T-cell (primary cell): ENCODE measurements around the gene TFDP2. TPM values are rescaled to one million over a fixed set of nuclear protein-coding genes. Genes with fewer than 3 reads are reported as not detected.
"Not testable (repeated sequence)": the region's sequence is repeated elsewhere in the genome, so short reads cannot be mapped to it uniquely, and the experiment has no call there.

Experiments
- ATAC-seq, 4 experiments: fragments of 200-7000 bp in 3 of 4; fragments of 150-1000 bp in 1 of 4; cut with Tn5 transposase; replicated peaks in 1 of 4; 1 replicate in 3 of 4; 2 replicates in 1 of 4; pipeline ENCODE4 v1.10.0; 2021; ENCODE audit warnings: moderate library complexity in 3 of 4, mild to moderate bottlenecking in 2 of 4, moderate number of reproducible peaks in 1 of 4
- CTCF ChIA-PET, 2 donors: fragments of 300-600 bp; sonication (Branson Sonifier 250); formaldehyde crosslinking; loops; one replicate each; lab custom pipeline; 2022; ENCODE audit warnings: antibody characterized with exemption in 2 of 2; lab: Charles Lee
- POLR2A ChIA-PET, 2 donors: fragments of 300-600 bp; sonication (Branson Sonifier 250); formaldehyde crosslinking; loops; one replicate each; lab custom pipeline; 2022; ENCODE audit warnings: antibody characterized with exemption in 2 of 2; lab: Charles Lee
- DNase-seq, 35 experiments: peaks; one replicate each; pipeline versions ENCODE4 v3.0.0 to v3.0.0-alpha.2; 2013 to 2023
- H3K27ac ChIP-seq: one replicate; pipeline ENCODE4 v1.5.1; 2013; ENCODE audit warnings: low read length
- H3K27me3 ChIP-seq, 2 experiments: replicated peaks in 1 of 2; 1 replicate in 1 of 2; 2 replicates in 1 of 2; pipeline versions ENCODE4 v1.6.1 to v1.7.0; 2013; ENCODE audit warnings: low read length in 1 of 2, mixed read lengths in 1 of 2; ENCODE audit not compliant: control insufficient read depth in 2 of 2, insufficient read depth in 2 of 2; ENCODE audit errors: extremely low read depth in 1 of 2
- H3K36me3 ChIP-seq, 2 donors: 1 replicate in 1 of 2; 2 replicates in 1 of 2; pipeline versions ENCODE4 v1.6.1 to v1.7.0; 2013; ENCODE audit warnings: low read length in 1 of 2; ENCODE audit not compliant: control insufficient read depth in 2 of 2, insufficient read depth in 1 of 2; ENCODE audit errors: extremely low read depth in 1 of 2
- H3K4me1 ChIP-seq, 2 experiments: 1 replicate in 1 of 2; 2 replicates in 1 of 2; pipeline versions ENCODE4 v1.6.1 to v1.7.0; 2013; ENCODE audit warnings: low read length in 2 of 2, mixed read lengths in 1 of 2; ENCODE audit not compliant: insufficient read depth in 2 of 2, control insufficient read depth in 1 of 2; ENCODE audit errors: extremely low read depth in 1 of 2
- H3K4me3 ChIP-seq, 2 donors: 1 replicate in 1 of 2; 2 replicates in 1 of 2; pipeline versions ENCODE4 v1.5.1 to v1.7.0; 2013; ENCODE audit warnings: mild to moderate bottlenecking in 2 of 2, low read length in 1 of 2, moderate library complexity in 1 of 2; ENCODE audit not compliant: control insufficient read depth in 1 of 2; ENCODE audit errors: extremely low read depth in 1 of 2
- H3K9me3 ChIP-seq: 2 replicates; pipeline ENCODE4 v1.7.0; 2013
- H3K27ac Mint-ChIP-seq, 2 donors: one replicate each; pipeline ENCODE4 v1.8.0; 2020 to 2021; ENCODE audit warnings: mild to moderate bottlenecking in 2 of 2, mixed read lengths in 2 of 2
- H3K27me3 Mint-ChIP-seq, 2 donors: one replicate each; pipeline ENCODE4 v1.8.0; 2021 to 2022; ENCODE audit warnings: mixed read lengths in 2 of 2
- H3K36me3 Mint-ChIP-seq: one replicate; pipeline ENCODE4 v1.8.0; 2021; ENCODE audit warnings: mixed read lengths
- H3K4me1 Mint-ChIP-seq, 3 donors: one replicate each; pipeline ENCODE4 v1.8.0; 2020 to 2022; ENCODE audit warnings: mixed read lengths in 3 of 3, mild to moderate bottlenecking in 1 of 3
- H3K4me3 Mint-ChIP-seq, 3 donors: one replicate each; pipeline ENCODE4 v1.8.0; 2020 to 2022; ENCODE audit warnings: mild to moderate bottlenecking in 3 of 3, mixed read lengths in 3 of 3, moderate library complexity in 3 of 3
- H3K9me3 Mint-ChIP-seq, 3 donors: one replicate each; pipeline ENCODE4 v1.8.0; 2020 to 2022; ENCODE audit warnings: mixed read lengths in 3 of 3
- WGBS: methylation state at CpG from one replicate; pipeline ENCODE4 v1.1.5; 2013; ENCODE audit warnings: missing lambda C conversion rate; ENCODE audit not compliant: insufficient coverage; 5-methylcytosine and 5-hydroxymethylcytosine counted together
- total RNA-seq, 35 experiments: library from RNA in 6 of 35; stranded (reverse) in 6 of 35; fragments of 120-200 nt in 1 of 35; gene quantifications; one replicate each; pipeline versions ENCODE4 v1.2.1 to v1.2.4 and lab custom pipeline; 2013 to 2026

TFDP2 gene
- total RNA-seq, 5 donors from 2014 or later (not counting 1 experiment from before 2014, with no cell fraction given), result 30.1 to 45.0 (median 35.5) TPM

DNA sequence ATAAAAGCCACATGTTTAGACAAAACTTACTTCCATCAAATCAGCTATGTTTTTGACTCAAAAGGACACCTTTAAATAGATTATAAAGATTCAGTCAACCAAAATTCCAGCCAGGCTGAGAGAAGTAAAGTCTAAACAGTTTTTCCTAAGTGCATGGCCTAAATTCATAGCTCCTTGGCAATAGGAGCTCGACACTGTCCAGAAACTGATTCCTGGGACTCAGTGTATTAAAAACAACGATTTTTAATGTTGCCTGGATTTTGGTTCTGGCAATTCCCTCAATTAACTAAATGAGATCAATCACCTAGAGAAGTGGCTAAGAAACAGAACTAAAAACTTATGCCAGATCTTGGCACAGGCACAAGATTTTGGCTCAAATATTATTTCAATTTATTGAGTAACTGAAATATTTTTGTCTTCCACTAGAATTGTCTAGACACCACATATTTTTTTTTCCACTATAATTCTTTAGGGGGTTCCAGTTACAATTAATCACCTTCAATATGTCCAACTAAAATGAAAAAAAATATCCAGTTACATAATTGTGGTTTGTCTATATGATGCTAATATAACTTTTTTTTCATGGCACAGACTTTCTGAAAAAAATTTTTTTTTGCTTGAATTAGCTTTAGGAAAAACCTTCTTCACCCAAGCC lies 135.9 kb downstream of the TFDP2 start:
- no peaks in the 10 kb centered on the region for H3K4me1 Mint-ChIP-seq
- ChIA-PET POLR2A (interaction anchor here (0.6 kb wide), 2 partner anchors 477 to 497 kb away, joined by 5 to 6 read pairs; no protein-coding TSS in a partner anchor), CTCF (no interaction called here)
- ATAC-seq (no peak), DNase-seq (no peak)
- no peaks in the 10 kb centered on the region for H3K9me3 Mint-ChIP-seq
- no peaks in the 10 kb centered on the region for H3K27me3 ChIP-seq
- H3K4me3 ChIP-seq, result no peak overlapping the region
- H3K27ac Mint-ChIP-seq, result no peak overlapping the region
- WGBS, result 80% methylated on average over 1 of the region's 2 CpGs
- H3K27ac ChIP-seq, result no peak overlapping the region
- no peak overlapping the region for H3K4me3 Mint-ChIP-seq
- H3K4me1 ChIP-seq, result no peaks in the 10 kb centered on the region
- no peaks in the 10 kb centered on the region for H3K9me3 ChIP-seq
- no peaks in the 10 kb centered on the region for H3K36me3 Mint-ChIP-seq
- H3K27me3 Mint-ChIP-seq, result no peaks in the 10 kb centered on the region
- no peaks in the 10 kb centered on the region for H3K36me3 ChIP-seq

DNA sequence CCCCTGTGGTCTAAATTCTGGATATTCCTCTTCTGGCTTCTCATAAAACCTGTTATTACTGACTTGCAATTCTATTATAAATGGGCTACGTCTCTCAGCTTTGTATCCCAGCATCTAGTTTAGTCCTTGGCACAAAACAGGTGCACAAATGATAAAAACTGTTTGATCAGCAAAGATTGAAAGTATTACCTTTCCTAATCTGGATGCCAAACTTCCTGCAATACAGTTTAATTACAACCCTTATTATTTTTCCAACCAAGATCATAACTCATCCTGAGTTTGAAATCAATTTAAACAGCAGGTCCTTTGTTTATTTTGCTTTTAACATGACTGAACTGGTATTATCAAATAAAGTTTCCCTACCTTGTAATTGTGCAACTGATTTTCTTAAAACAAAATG lies 140.3 kb downstream of the TFDP2 start:
- no peaks in the 10 kb centered on the region for H3K9me3 ChIP-seq

GRCh38 chr3:142007710-142008399 lies 141.5 kb downstream of the TFDP2 start:
- no peak overlapping the region for H3K27ac Mint-ChIP-seq
- no peaks in the 10 kb centered on the region for H3K4me1 ChIP-seq
- 80% methylated on average over 2 of the region's 8 CpGs for WGBS

More for the DNA sequence above, 140.3 kb downstream of the TFDP2 start:
- Histone ChIP-seq H3K27ac (no peak overlapping the region), H3K27me3 (no peaks in the 10 kb centered on the region), H3K36me3 (peaks cover 0 to 2% of the 10 kb centered on the region in 2 donors), H3K4me3 (no peak overlapping the region), H3K4me1 (no peaks in the 10 kb centered on the region)
- Mint-ChIP-seq H3K27ac (no peak overlapping the region), H3K9me3 (no peaks in the 10 kb centered on the region), H3K4me3 (no peak overlapping the region), H3K27me3 (no peaks in the 10 kb centered on the region), H3K4me1 (no peaks in the 10 kb centered on the region), H3K36me3 (peaks cover 6% of the 10 kb centered on the region)
- WGBS, result no CpG with 5 or more reads among the region's 1 CpG
- ATAC-seq (no peak), DNase-seq (no peak)
- POLR2A ChIA-PET, result no interaction called here
- CTCF ChIA-PET, result no interaction called here

GRCh38 chr3:142004957-142005356 lies 144.4 kb downstream of the TFDP2 start:
- not testable (repeated sequence) for DNase-seq, H3K4me3 ChIP-seq, H3K9me3 Mint-ChIP-seq, H3K4me1 Mint-ChIP-seq, H3K4me3 Mint-ChIP-seq, H3K4me1 ChIP-seq, ATAC-seq, H3K27me3 Mint-ChIP-seq, H3K27ac ChIP-seq, H3K27ac Mint-ChIP-seq, H3K9me3 ChIP-seq, H3K27me3 ChIP-seq, H3K36me3 ChIP-seq
- CTCF ChIA-PET, result interaction anchor here (0.6 kb wide), 2 partner anchors 24 to 217 kb away, joined by 3 to 4 read pairs; no protein-coding TSS in a partner anchor
- POLR2A ChIA-PET, result interaction anchor here in 1 of 2 donors (0.6 kb wide), 1 partner anchor 231 kb away, joined by 3 read pairs; no protein-coding TSS in a partner anchor
- 100% methylated on average over 1 of the region's 7 CpGs for WGBS
- peaks cover 12% of the 10 kb centered on the region for H3K36me3 Mint-ChIP-seq

More at GRCh38 chr3:142007710-142008399, 141.5 kb downstream of the TFDP2 start:
- no peak overlapping the region for H3K4me3 ChIP-seq
- no peaks in the 10 kb centered on the region for H3K27me3 ChIP-seq
- DNase-seq (no peak), ATAC-seq (no peak)
- H3K36me3 ChIP-seq, result peaks cover 0 to 2% of the 10 kb centered on the region in 2 donors
- H3K9me3 ChIP-seq, result no peaks in the 10 kb centered on the region
- Mint-ChIP-seq H3K27me3 (no peaks in the 10 kb centered on the region), H3K4me1 (no peaks in the 10 kb centered on the region), H3K4me3 (no peak overlapping the region), H3K36me3 (peaks cover 6% of the 10 kb centered on the region), H3K9me3 (no peaks in the 10 kb centered on the region)
- ChIA-PET POLR2A (no interaction called here), CTCF (no interaction called here)
- no peak overlapping the region for H3K27ac ChIP-seq

- no peak overlapping the region for H3K4me3 Mint-ChIP-seq
- CTCF ChIA-PET, result interaction anchor here in 1 of 2 donors (0.6 kb wide), 1 partner anchor 126 kb away, joined by 7 read pairs; no protein-coding TSS in a partner anchor
- POLR2A ChIA-PET, result no interaction called here
- no peak overlapping the region for H3K4me3 ChIP-seq
- peaks cover 12% of the 10 kb centered on the region for H3K36me3 Mint-ChIP-seq
- peaks cover 0 to 2% of the 10 kb centered on the region in 2 donors for H3K36me3 ChIP-seq
- no peaks in the 10 kb centered on the region for H3K4me1 Mint-ChIP-seq
- no peak overlapping the region for H3K27ac Mint-ChIP-seq
- H3K27ac ChIP-seq, result no peak overlapping the region
- H3K27me3 Mint-ChIP-seq, result no peaks in the 10 kb centered on the region
- no peaks in the 10 kb centered on the region for H3K9me3 ChIP-seq
- DNase-seq (no peak), ATAC-seq (no peak)
- H3K9me3 Mint-ChIP-seq, result no peaks in the 10 kb centered on the region
- H3K4me1 ChIP-seq, result no peaks in the 10 kb centered on the region
- no peaks in the 10 kb centered on the region for H3K27me3 ChIP-seq
Measured at GRCh38 chr3:142004025-142004424, 145.3 kb downstream of the TFDP2 start.

DNA sequence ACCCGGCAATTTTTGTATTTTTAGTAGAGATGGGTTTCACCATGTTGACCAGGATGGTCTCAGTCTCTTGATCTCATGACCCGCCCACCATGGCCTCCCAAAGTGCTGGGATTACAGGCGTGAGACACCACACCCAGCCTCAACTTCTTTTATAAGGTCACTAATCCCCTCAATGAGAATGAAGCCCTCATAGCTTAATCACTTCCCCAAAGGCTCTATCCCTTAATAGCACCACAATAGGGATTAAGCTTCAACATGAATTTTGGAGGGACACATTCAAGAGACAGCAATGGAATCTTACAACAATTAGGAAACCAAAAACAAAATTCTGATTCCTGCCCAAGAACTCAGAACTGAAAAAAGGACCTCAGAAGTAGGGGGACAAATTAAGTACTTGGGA lies 146.1 kb downstream of the TFDP2 start:
- H3K36me3 Mint-ChIP-seq, result peaks cover 12% of the 10 kb centered on the region

More for the DNA sequence above, 146.1 kb downstream of the TFDP2 start:
- Mint-ChIP-seq H3K4me3 (no peak overlapping the region), H3K4me1 (no peaks in the 10 kb centered on the region), H3K27ac (no peak overlapping the region), H3K9me3 (no peaks in the 10 kb centered on the region), H3K27me3 (no peaks in the 10 kb centered on the region)
- no peak overlapping the region for H3K4me3 ChIP-seq
- ChIA-PET CTCF (interaction anchor here in 1 of 2 donors (0.6 kb wide), 1 partner anchor 125 kb away, joined by 7 read pairs; no protein-coding TSS in a partner anchor), POLR2A (no interaction called here)
- peaks cover 0 to 2% of the 10 kb centered on the region in 2 donors for H3K36me3 ChIP-seq
- ATAC-seq, result no peak
- no peaks in the 10 kb centered on the region for H3K4me1 ChIP-seq
- no peak for DNase-seq
- H3K27ac ChIP-seq, result no peak overlapping the region
- H3K9me3 ChIP-seq, result no peaks in the 10 kb centered on the region
- H3K27me3 ChIP-seq, result no peaks in the 10 kb centered on the region
- WGBS, result no CpG with 5 or more reads among the region's 3 CpGs
